Transverse colon (tissue), 4 donors: ENCODE data around the gene ADAM12. TPM values are rescaled to one million over a fixed set of nuclear protein-coding genes. Genes with fewer than 3 reads are reported as not detected.

ENCODE experiments used
- DNase-seq: peaks from one replicate; pipeline ENCODE4 v3.0.0-alpha.2; 2019
- H3K27ac ChIP-seq, 4 donors: fragments of 200-600 bp; sonication (generic); 2 replicates each; pipeline ENCODE4 v1.5.1; 2016 to 2018; ENCODE audit warnings: inconsistent platforms in 4 of 4
- H3K27me3 ChIP-seq: fragments of 200-600 bp; sonication (generic); 2 replicates; pipeline ENCODE4 v1.5.1; 2017; ENCODE audit warnings: inconsistent platforms
- H3K36me3 ChIP-seq, 4 donors: fragments of 200-600 bp; sonication (generic); 2 replicates each; pipeline ENCODE4 v1.5.1; 2017 to 2019; ENCODE audit warnings: inconsistent platforms in 4 of 4
- H3K4me1 ChIP-seq, 4 donors: fragments of 200-600 bp; sonication (generic); 2 replicates each; pipeline ENCODE4 v1.5.1; 2017 to 2020; ENCODE audit warnings: inconsistent platforms in 4 of 4
- H3K4me3 ChIP-seq, 4 donors: fragments of 200-600 bp; sonication (generic); 1 replicate in 1 of 4; 2 replicates in 3 of 4; pipeline versions ENCODE4 v1.5.1 to v1.6.1; 2017 to 2019; ENCODE audit warnings: inconsistent platforms in 4 of 4
- H3K9me3 ChIP-seq, 2 donors: fragments of 200-600 bp; sonication (generic); 2 replicates each; pipeline ENCODE4 v1.5.1; 2017 to 2019; ENCODE audit warnings: inconsistent platforms in 2 of 2
- CTCF ChIP-seq, 5 experiments: fragments of 200-600 bp in 3 of 5; fragments of 450-650 bp in 2 of 5; sonication (generic) in 3 of 5; IDR thresholded peaks; 1 replicate in 2 of 5; 2 replicates in 3 of 5; pipeline ENCODE4 v1.5.1; 2016 to 2017; ENCODE audit warnings: antibody characterized with exemption in 5 of 5, inconsistent platforms in 3 of 5, mild to moderate bottlenecking in 2 of 5, moderate library complexity in 1 of 5
- EP300 ChIP-seq: sonication (generic); formaldehyde crosslinking; IDR thresholded peaks from one replicate; pipeline ENCODE4 v1.6.1; 2017; ENCODE audit warnings: antibody characterized with exemption, low read depth
- POLR2A ChIP-seq: fragments of 450-650 bp; IDR thresholded peaks from one replicate; pipeline ENCODE4 v1.6.1; 2016; ENCODE audit warnings: antibody characterized with exemption, mild to moderate bottlenecking, moderate library complexity
- POLR2AphosphoS5 ChIP-seq, 3 donors: sonication (generic); formaldehyde crosslinking; IDR thresholded peaks; one replicate each; pipeline ENCODE4 v1.6.1; 2016; ENCODE audit warnings: antibody characterized with exemption in 3 of 3
- WGBS, 2 donors: methylation state at CpG; one replicate each; pipeline ENCODE4 v1.1.5; 2018; ENCODE audit warnings: low coverage in 1 of 2; 5-methylcytosine and 5-hydroxymethylcytosine counted together
- in situ Hi-C, 4 donors: fragments of 200-750 bp; cut with MboI; loops; one replicate each; pipeline versions ENCODE4 v1.15.0 to v1.15.1; 2017; ENCODE audit warnings: low sequenced_read_pairs in 3 of 4, low pct_ligation_motif_present in 1 of 4, low pct_unique_long_range_greater_than_20kb in 1 of 4
- intact Hi-C: fragments of 100-400 bp; cut with DNase I; formaldehyde crosslinking; loops from one replicate; pipeline ENCODE4 v1.15.1; 2023; ENCODE audit warnings: low total_unique reads
- total RNA-seq, 4 donors: library from RNA; depleted of rRNA; stranded (reverse); fragments of >200 nt; gene quantifications; one replicate each; pipeline ENCODE4 v1.1.0, GENCODE V29; 2016

ADAM12 gene
- total RNA-seq, 4 donors from 2014 or later: 0.14 to 2.2 (median 1.1) TPM; not detected in 1

DNA sequence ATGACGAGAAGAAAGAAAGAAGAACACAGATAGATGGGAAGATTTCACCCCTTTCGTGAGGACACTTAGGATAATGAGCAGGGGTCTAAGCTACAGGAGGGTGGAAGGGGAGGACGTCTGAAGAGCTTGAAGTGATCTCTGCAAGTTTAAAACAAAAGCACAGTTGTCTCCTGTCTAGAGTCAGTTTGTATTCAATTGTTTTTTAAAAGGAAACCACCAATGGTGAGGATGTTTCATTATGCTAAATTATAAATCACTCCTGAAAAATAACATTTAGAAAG lies 85.9 kb downstream of the ADAM12 start:
- Histone ChIP-seq H3K27me3 (peaks cover 4% of the 10 kb centered on the region), H3K9me3 (no peaks in the 10 kb centered on the region), H3K4me3 (no peak overlapping the region), H3K27ac (no peak overlapping the region), H3K4me1 (no peaks in the 10 kb centered on the region), H3K36me3 (no peaks in the 10 kb centered on the region)
- intact Hi-C loops: no loop called here
- TF ChIP-seq POLR2AphosphoS5 (IDR thresholded peaks at IDR 0.05) (no peak), POLR2A (no peak)
- in situ Hi-C loops: no loop called here
- no peak for DNase-seq
- WGBS, 2 donors: 61 to 63% methylated on average over 3 of the region's 3 CpGs

DNA sequence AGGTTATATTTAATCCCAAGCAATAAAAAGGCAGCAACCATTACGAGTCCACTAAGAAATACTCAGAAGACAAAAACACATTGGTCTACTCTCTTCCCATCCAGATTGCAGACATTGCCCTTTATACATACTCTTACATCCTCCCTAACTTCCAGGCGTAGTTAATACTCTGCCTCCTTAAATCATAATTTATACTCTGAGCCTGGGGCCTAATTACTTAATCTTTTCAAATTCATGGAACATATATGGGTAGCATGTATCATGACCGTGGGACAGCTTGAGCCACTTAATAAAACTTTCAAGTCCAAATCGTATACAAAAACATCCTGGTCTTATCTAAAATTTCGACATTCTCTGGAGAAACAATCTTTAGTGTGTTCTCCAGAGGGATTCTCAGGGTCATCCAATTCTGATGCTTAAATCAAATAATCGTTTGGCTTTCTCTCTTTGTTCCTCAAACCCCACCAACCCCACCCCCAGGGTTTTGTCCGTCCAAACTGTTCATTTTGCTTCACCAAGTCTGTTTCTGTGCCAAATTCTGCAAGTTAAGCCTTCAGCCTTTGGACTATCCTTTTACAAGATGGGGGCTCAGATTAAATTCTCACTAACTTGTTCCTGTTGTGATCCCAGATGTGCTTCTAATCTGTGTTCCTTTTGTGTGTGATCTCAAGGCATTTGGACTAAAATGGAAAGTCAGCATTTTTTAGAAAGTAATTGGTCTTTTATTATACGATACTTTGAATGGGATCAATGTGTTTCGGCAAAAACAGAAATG lies 86.4 kb downstream of the ADAM12 start:
- H3K4me1 ChIP-seq: no peaks in the 10 kb centered on the region
- in situ Hi-C loops: no loop called here
- DNase-seq: no peak
- intact Hi-C loops: no loop called here
- H3K27me3 ChIP-seq: peaks cover 4% of the 10 kb centered on the region
- H3K9me3 ChIP-seq: no peaks in the 10 kb centered on the region
- no peak overlapping the region for H3K27ac ChIP-seq
- TF ChIP-seq EP300 (no peak), POLR2AphosphoS5 (IDR thresholded peaks at IDR 0.05) (no peak), CTCF (IDR thresholded peaks at IDR 0.05) (no peak), POLR2A (no peak)
- 73 to 75% methylated on average over 8 to 9 of the region's 9 CpGs for WGBS, 2 donors
- no peaks in the 10 kb centered on the region for H3K36me3 ChIP-seq
- no peak overlapping the region for H3K4me3 ChIP-seq

DNA sequence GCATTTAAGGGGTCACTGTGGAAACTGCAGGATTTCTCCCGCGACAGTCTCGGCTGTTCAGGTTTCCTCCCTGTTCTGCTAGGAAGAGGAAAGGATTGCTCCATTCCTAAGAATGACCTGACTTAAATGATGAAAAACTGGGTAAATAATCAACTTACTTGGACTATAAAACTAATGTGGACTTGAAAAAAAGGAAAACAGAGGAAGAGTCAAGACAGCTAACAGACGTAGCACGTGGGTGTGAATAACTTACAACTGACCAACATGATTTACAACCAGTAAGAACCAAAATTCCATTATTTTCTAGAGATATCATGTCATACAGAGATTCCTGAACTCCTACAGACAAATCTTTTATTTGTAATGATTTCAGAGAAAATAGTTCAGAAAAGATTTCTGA lies 93.8 kb downstream of the ADAM12 start:
- no peaks in the 10 kb centered on the region for H3K9me3 ChIP-seq
- H3K4me1 ChIP-seq: no peaks in the 10 kb centered on the region
- TF ChIP-seq POLR2A: no peak
- TF ChIP-seq CTCF (IDR thresholded peaks at IDR 0.05): no peak
- no peak for TF ChIP-seq EP300
- no peak for TF ChIP-seq POLR2AphosphoS5 (IDR thresholded peaks at IDR 0.05)
- in situ Hi-C loops: no loop called here
- no peak overlapping the region for H3K27ac ChIP-seq
- H3K4me3 ChIP-seq: no peak overlapping the region
- H3K27me3 ChIP-seq: no peaks in the 10 kb centered on the region
- WGBS, 2 donors: 35 to 56% methylated on average over 2 to 5 of the region's 5 CpGs
- intact Hi-C loops: no loop called here
- no peaks in the 10 kb centered on the region for H3K36me3 ChIP-seq
- no peak for DNase-seq

- Histone ChIP-seq H3K27me3 (no peaks in the 10 kb centered on the region), H3K4me3 (no peak overlapping the region), H3K27ac (no peak overlapping the region), H3K9me3 (no peaks in the 10 kb centered on the region), H3K4me1 (no peaks in the 10 kb centered on the region), H3K36me3 (no peaks in the 10 kb centered on the region)
- TF ChIP-seq POLR2AphosphoS5 (IDR thresholded peaks at IDR 0.05): no peak
- TF ChIP-seq POLR2A: no peak
- no peak for TF ChIP-seq EP300
- no peak for TF ChIP-seq CTCF (IDR thresholded peaks at IDR 0.05)
- WGBS, 2 donors: 90 to 92% methylated on average over 4 to 6 of the region's 6 CpGs
- intact Hi-C loops: no loop called here
- DNase-seq: no peak
- in situ Hi-C loops: no loop called here
These were observed 98.0 kb downstream of the ADAM12 start for GRCh38 chr10:126290232-126290631.
